ENCODE data around the gene COL4A2.
A peak's percentile ranks its signal among the peaks of the same experiment; 100 is the strongest.
"Not testable (repeated sequence)": the region's sequence is repeated elsewhere in the genome, so short reads cannot be mapped to it uniquely, and the experiment has no call there.

The COL4A2 gene

GRCh38 chr13:110532258-110532657 is 225.2 kb downstream of the COL4A2 start:
- not testable (repeated sequence) for DNase-seq

GRCh38 chr13:110533771-110534670 is 226.9 kb downstream of the COL4A2 start:
- no peak for DNase-seq

GRCh38 chr13:110535526-110535925 is 228.4 kb downstream of the COL4A2 start:
- no peak for DNase-seq

- peak in 22 of 51 donors; percentile 8 to 62 (median 30) for DNase-seq
These were observed 229.1 kb downstream of the COL4A2 start for GRCh38 chr13:110536006-110536693.

GRCh38 chr13:110538632-110539031 is 231.5 kb downstream of the COL4A2 start:
- DNase-seq: no peak

- DNase-seq: no peak
These were observed 232.8 kb downstream of the COL4A2 start for GRCh38 chr13:110539894-110540293.

GRCh38 chr13:110540871-110541525 is 233.9 kb downstream of the COL4A2 start:
- DNase-seq: no peak

GRCh38 chr13:110541526-110541920 is 234.4 kb downstream of the COL4A2 start:
- DNase-seq: no peak

- no peak for DNase-seq
These were observed 235.2 kb downstream of the COL4A2 start for GRCh38 chr13:110542169-110542796.

GRCh38 chr13:110546378-110546777 is 239.3 kb downstream of the COL4A2 start:
- no peak for DNase-seq

GRCh38 chr13:110546926-110547325 is 239.8 kb downstream of the COL4A2 start:
- peak in 2 of 51 donors; percentile 19 to 22 for DNase-seq

GRCh38 chr13:110548891-110549794 is 242.1 kb downstream of the COL4A2 start:
- DNase-seq: no peak

GRCh38 chr13:110549795-110550160 is 242.7 kb downstream of the COL4A2 start:
- no peak for DNase-seq

GRCh38 chr13:110551284-110551683 is 244.2 kb downstream of the COL4A2 start:
- no peak for DNase-seq

- no peak for DNase-seq
These were observed 245.7 kb downstream of the COL4A2 start for GRCh38 chr13:110552767-110553166.

GRCh38 chr13:110553417-110553816 is 246.3 kb downstream of the COL4A2 start:
- no peak for DNase-seq

- DNase-seq: no peak
These were observed 247.2 kb downstream of the COL4A2 start for GRCh38 chr13:110554227-110554836.

GRCh38 chr13:110554946-110555345 is 247.9 kb downstream of the COL4A2 start:
- DNase-seq: no peak

- DNase-seq: no peak
These were observed 248.6 kb downstream of the COL4A2 start for GRCh38 chr13:110555601-110556223.

GRCh38 chr13:110556224-110556606 is 249.1 kb downstream of the COL4A2 start:
- no peak for DNase-seq
